ENCODE results near the gene TCF3. TPM values are rescaled to one million over a fixed set of nuclear protein-coding genes. Genes with fewer than 3 reads are reported as not detected.

TCF3 gene
- total RNA-seq, 1 experiment from 2014 or later, result 95.8 TPM

GRCh38 chr19:1633269-1633826 lies 19.1 kb downstream of the TCF3 start:
- Histone ChIP-seq H3K27ac (no peak overlapping the region), H3K4me1 (no peaks in the 10 kb centered on the region), H3K27me3 (no peaks in the 10 kb centered on the region), H3K4me3 (no peak overlapping the region), H3K9me3 (replicated peaks) (no peaks in the 10 kb centered on the region), H3K36me3 (peaks cover 44% of the 10 kb centered on the region)
- DNase-seq, result no peak

DNA sequence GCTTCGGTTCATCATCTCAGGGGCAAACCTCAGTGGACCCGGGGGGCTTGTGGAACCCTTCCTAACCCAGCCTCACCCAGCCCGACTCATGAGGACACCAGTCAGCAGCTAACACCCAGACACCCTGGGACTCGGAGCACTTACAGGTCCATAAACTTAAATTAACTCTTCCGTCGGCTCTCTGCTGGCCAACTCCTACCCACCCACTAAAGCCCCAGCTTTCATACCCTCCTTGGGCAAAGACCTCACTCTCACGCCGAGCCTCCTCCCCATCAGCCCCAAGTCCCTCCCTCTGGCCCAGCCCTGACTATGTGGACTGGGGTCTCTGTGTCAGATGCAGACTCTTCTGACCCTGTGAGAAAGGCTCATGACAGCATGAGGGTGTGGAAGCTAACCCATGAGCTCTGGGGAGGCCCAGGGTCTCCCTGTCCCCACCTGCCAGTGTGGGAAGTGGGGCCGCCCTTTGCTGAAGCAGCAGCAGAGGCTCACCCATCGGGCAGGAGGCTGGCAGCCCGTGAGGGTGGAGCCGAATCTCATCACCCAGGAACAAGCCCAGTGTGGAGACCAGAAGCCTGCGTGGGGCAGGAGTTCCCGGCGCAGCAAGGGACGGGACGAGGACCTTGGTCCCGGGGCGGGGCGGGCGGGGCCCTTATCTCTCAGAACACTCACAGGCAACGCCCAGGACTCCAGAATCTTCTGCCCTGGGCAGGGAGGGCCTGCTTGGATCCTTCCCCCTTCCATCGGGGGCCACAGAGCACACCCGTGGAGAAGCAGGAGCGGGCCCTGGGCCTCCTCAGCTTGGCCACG lies 19.8 kb downstream of the TCF3 start:
- no peak for DNase-seq

DNA sequence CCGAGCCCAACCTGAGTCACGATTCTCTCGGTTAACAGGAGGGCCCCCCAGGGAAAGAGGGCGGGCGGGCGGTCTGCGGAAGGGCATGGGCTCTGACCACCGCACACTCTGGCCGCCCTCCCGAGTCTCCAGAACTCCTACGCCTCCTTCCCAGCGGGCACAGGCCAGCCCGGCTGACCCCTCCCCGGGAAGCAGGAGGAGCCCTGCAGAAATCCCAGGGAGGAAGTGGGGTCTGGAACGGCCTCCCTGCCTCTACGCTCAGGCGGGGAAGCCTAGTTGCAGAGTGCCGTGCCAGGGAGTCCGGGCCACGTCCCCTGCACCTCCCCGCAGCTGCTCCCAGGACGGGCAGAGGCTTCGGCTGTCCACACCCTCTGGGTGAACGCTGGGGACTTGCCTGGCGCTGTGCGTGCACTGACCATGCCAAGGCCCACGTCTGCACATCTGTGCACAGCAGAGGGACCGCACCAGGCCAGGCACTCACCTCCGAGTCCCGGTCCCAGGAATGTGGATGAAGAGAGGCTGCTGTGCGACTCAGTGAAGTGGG lies 20.8 kb downstream of the TCF3 start:
- H3K4me3 ChIP-seq, result no peak overlapping the region
- no peaks in the 10 kb centered on the region for H3K27me3 ChIP-seq
- H3K4me1 ChIP-seq, result no peaks in the 10 kb centered on the region
- H3K27ac ChIP-seq, result no peak overlapping the region
- no peaks in the 10 kb centered on the region for H3K9me3 ChIP-seq (replicated peaks)
- DNase-seq, result no peak
- H3K36me3 ChIP-seq, result peaks cover 33% of the 10 kb centered on the region

More for the DNA sequence above, 19.8 kb downstream of the TCF3 start:
- Histone ChIP-seq H3K27ac (no peak overlapping the region), H3K4me3 (no peak overlapping the region), H3K9me3 (replicated peaks) (no peaks in the 10 kb centered on the region), H3K27me3 (no peaks in the 10 kb centered on the region), H3K4me1 (no peaks in the 10 kb centered on the region), H3K36me3 (peaks cover 39% of the 10 kb centered on the region)

DNA sequence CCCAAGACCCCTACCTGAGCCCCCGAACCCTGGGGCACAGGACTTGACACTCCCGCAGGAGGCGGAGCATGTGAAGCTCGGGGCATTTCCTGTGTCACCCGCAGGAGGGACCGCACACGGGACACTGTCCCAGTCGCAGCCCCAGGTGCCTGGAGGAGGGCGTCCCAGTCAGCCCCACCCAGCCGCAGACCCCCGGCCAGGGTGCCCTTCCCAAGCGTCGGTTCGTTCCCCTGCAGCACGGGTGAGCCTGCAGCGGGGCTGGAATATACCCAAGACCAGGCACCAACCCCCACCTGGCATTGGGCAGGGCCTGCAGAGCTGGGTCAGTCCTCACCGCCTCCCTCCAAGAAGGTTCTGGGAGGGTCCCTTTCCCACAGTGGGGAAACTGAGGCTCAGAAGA lies 21.6 kb downstream of the TCF3 start:
- H3K9me3 ChIP-seq (replicated peaks), result no peaks in the 10 kb centered on the region
- no peaks in the 10 kb centered on the region for H3K27me3 ChIP-seq
- H3K27ac ChIP-seq, result no peak overlapping the region
- H3K36me3 ChIP-seq, result peaks cover 29% of the 10 kb centered on the region
- no peaks in the 10 kb centered on the region for H3K4me1 ChIP-seq
- no peak overlapping the region for H3K4me3 ChIP-seq
- DNase-seq, result no peak

GRCh38 chr19:1630012-1630411 lies 22.4 kb downstream of the TCF3 start:
- no peaks in the 10 kb centered on the region for H3K27me3 ChIP-seq
- H3K9me3 ChIP-seq (replicated peaks), result no peaks in the 10 kb centered on the region
- DNase-seq, result no peak
- no peaks in the 10 kb centered on the region for H3K4me1 ChIP-seq
- H3K36me3 ChIP-seq, result peaks cover 22% of the 10 kb centered on the region
- H3K27ac ChIP-seq, result no peak overlapping the region
- no peak overlapping the region for H3K4me3 ChIP-seq

DNA sequence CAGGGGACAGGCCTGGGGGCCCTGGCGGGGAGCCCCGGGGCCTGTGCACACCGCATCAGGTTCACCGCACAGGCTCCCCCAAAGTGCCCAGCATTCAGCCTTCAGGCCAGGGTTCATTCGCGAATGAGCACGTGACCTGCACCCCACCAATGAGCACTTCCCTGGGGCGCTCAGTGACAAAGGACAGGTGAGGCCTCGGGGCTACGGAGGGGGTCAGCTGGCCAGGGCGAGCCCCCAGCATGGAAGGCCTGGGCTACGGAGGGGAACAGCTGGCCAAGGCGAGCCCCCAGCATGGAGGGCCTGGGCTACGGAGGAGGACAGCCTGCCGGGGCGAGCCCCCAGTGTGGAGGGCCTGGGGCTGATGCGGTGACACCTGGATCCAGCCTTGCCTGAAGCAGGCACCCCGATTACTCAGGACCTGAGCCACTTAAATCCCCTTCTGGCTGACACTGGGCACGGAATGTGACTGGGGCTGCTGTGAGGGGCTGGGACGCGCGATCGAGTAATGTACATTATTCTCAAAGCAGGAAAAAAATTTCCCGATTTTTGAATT lies 23.1 kb downstream of the TCF3 start:
- no peaks in the 10 kb centered on the region for H3K4me1 ChIP-seq
- H3K4me3 ChIP-seq, result no peak overlapping the region
- DNase-seq, result no peak
- H3K36me3 ChIP-seq, result peaks cover 22% of the 10 kb centered on the region
- no peak overlapping the region for H3K27ac ChIP-seq
- H3K27me3 ChIP-seq, result no peaks in the 10 kb centered on the region
- no peaks in the 10 kb centered on the region for H3K9me3 ChIP-seq (replicated peaks)

DNA sequence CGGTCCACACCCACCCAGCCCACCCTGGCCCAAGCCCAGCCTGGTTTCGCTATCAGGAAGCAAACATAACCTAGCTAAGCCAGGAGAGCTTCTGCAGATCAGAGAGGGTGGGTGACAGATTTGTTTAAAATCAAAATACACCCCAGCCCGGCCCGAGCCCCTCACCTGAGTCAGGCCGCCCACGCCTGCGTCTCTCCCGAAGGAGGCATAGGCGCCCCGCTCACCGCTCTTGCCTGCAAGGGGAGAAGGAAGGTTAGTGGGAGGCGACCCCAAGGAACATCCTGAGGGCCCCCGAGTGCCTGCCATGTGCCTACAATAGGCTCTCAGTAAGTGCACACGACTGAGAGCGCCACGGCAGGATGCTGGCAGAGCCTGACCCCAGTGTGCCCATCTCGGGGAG lies 25.2 kb downstream of the TCF3 start:
- Histone ChIP-seq H3K36me3 (peaks cover 25% of the 10 kb centered on the region), H3K27ac (no peak overlapping the region), H3K4me1 (no peaks in the 10 kb centered on the region), H3K4me3 (no peak overlapping the region), H3K27me3 (no peaks in the 10 kb centered on the region), H3K9me3 (replicated peaks) (no peaks in the 10 kb centered on the region)
- no peak for DNase-seq

DNA sequence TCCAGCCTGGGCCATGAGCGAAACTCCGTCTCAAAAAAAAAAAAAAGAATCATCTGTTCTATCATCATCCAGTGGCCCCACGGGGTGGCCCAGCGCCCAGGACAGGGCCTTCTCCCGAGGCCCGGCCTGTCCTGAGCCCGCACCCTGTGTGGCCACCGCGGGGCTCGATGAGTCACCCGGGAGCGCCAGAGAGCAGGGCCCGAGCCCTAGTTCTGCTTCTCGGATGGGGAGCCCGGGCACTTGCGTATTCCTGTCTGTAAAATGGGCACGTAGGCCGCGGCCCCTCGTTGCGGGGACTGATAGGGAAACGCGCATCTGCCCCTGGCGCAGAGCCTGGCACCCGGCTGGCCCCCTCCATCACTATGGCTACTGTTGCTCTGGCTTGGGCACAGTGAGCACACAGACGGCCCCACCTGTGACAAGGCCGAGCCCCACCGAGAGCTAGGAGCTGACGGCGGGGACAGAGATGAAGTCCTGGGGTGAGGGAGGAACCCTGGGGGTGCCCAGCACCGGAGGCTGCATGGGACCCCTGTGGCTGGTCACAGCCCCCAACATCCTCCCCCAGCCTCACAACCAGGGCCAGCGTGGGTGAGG lies 25.9 kb downstream of the TCF3 start:
- Histone ChIP-seq H3K36me3 (peaks cover 22% of the 10 kb centered on the region), H3K27ac (no peak overlapping the region), H3K4me1 (no peaks in the 10 kb centered on the region), H3K4me3 (no peak overlapping the region), H3K9me3 (replicated peaks) (no peaks in the 10 kb centered on the region), H3K27me3 (no peaks in the 10 kb centered on the region)
- no peak for DNase-seq

DNA sequence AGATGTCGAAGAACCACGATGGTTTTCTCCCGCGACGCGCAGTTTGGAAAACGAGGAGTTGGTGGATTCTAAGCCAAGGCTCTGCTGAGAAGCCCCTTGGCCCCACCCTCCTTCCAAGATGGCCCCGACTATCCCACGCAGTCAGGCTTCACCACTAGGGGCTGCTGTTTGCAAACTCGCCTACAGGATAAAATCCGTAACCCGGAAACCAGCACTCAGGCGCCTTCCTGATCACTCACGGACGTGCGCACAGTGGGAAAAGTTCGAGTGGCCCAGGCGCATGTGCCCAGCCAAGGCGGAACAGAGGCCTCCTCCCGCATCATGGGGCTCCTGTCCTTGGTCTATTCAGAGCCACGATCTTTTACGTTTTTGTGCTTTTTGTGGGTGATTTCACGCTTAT lies 28.0 kb downstream of the TCF3 start:
- peak; percentile 46 to 54 for DNase-seq
- no peaks in the 10 kb centered on the region for H3K27me3 ChIP-seq
- H3K36me3 ChIP-seq, result peaks cover 15% of the 10 kb centered on the region
- H3K27ac ChIP-seq, result no peak overlapping the region
- no peaks in the 10 kb centered on the region for H3K9me3 ChIP-seq (replicated peaks)
- H3K4me3 ChIP-seq, result no peak overlapping the region
- no peaks in the 10 kb centered on the region for H3K4me1 ChIP-seq

- H3K4me3 ChIP-seq, result no peak overlapping the region
- H3K36me3 ChIP-seq, result peaks cover 27% of the 10 kb centered on the region
- DNase-seq, result no peak
- H3K9me3 ChIP-seq (replicated peaks), result no peaks in the 10 kb centered on the region
- no peak overlapping the region for H3K27ac ChIP-seq
- no peaks in the 10 kb centered on the region for H3K4me1 ChIP-seq
- H3K27me3 ChIP-seq, result no peaks in the 10 kb centered on the region
Measured at GRCh38 chr19:1622541-1622940, 29.9 kb downstream of the TCF3 start.

GRCh38 chr19:1622007-1622406 lies 30.4 kb downstream of the TCF3 start:
- Histone ChIP-seq H3K4me3 (no peak overlapping the region), H3K27ac (no peak overlapping the region), H3K4me1 (no peaks in the 10 kb centered on the region), H3K27me3 (no peaks in the 10 kb centered on the region), H3K9me3 (replicated peaks) (no peaks in the 10 kb centered on the region), H3K36me3 (peaks cover 29% of the 10 kb centered on the region)
- no peak for DNase-seq

- Histone ChIP-seq H3K9me3 (replicated peaks) (no peaks in the 10 kb centered on the region), H3K4me3 (no peak overlapping the region), H3K27me3 (no peaks in the 10 kb centered on the region), H3K4me1 (no peaks in the 10 kb centered on the region), H3K27ac (no peak overlapping the region), H3K36me3 (peaks cover 33% of the 10 kb centered on the region)
- no peak for DNase-seq
Measured at GRCh38 chr19:1621574-1621973, 30.8 kb downstream of the TCF3 start.

GRCh38 chr19:1621021-1621420 lies 31.4 kb downstream of the TCF3 start:
- no peak for DNase-seq
- Histone ChIP-seq H3K27me3 (no peaks in the 10 kb centered on the region), H3K4me1 (no peaks in the 10 kb centered on the region), H3K4me3 (no peak overlapping the region), H3K9me3 (replicated peaks) (no peaks in the 10 kb centered on the region), H3K27ac (no peak overlapping the region), H3K36me3 (peaks cover 38% of the 10 kb centered on the region)

DNA sequence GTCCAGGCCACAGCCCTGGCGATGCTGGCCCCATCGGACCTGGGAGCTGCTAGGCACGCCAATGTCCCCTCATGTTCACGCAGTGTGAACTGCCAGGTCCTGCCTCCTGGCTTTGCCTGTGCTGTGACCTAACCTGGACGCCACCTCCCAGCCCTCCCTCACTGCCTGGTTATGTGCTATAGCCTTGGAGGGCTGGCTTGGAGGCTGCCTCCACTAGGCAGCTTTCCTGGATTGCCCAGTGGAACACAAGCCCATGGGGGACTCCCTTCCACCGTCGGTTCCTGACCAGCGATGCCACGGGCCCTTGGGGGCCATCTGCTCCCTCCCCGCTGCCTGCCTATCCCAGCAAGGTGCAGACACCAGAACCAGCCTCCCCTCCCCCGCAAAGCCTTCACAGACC lies 31.9 kb downstream of the TCF3 start:
- no peaks in the 10 kb centered on the region for H3K4me1 ChIP-seq
- no peak for DNase-seq
- peaks cover 42% of the 10 kb centered on the region for H3K36me3 ChIP-seq
- H3K27ac ChIP-seq, result no peak overlapping the region
- no peak overlapping the region for H3K4me3 ChIP-seq
- H3K9me3 ChIP-seq (replicated peaks), result no peaks in the 10 kb centered on the region
- no peaks in the 10 kb centered on the region for H3K27me3 ChIP-seq

- no peak for DNase-seq
- no peaks in the 10 kb centered on the region for H3K27me3 ChIP-seq
- peaks cover 46% of the 10 kb centered on the region for H3K36me3 ChIP-seq
Measured at GRCh38 chr19:1619703-1620102, 32.7 kb downstream of the TCF3 start.

More at GRCh38 chr19:1619703-1620102, 32.7 kb downstream of the TCF3 start:
- no peak overlapping the region for H3K27ac ChIP-seq
- no peak overlapping the region for H3K4me3 ChIP-seq
- H3K4me1 ChIP-seq, result no peaks in the 10 kb centered on the region
- H3K9me3 ChIP-seq (replicated peaks), result no peaks in the 10 kb centered on the region
